Urothelium cell line (cell line): ENCODE data around the gene PBX2.

Experiments used
- DNase-seq: peaks from one replicate; pipeline ENCODE4 v3.0.0; 2011; ENCODE audit warnings: low spot score, mixed read lengths
- FAIRE-seq: peaks from 2 replicates; lab custom pipeline; 2011; peaks lifted over from hg19 to GRCh38; lab: Jason Lieb, UNC

Gene PBX2

DNA sequence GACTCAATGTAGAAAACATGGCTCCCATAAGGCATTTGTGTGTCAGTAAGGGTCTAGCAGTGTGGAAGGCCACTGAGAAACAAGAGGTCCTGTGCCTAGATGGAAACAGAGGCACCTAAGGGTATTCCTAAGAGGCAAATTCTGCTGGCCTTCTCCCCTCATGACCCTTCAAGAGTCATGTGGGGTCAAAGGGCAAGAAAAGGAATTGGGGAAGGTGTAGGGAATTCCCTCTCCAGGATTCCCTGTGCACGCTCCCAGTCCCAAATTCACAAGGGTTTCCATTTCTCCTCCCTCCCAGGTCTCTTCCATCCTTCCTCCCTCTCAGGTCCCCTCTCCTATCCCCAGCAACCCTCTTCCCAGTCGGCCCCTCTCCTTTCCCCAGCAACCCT is 14.7 kb downstream of the PBX2 start:
- FAIRE-seq (no peak), DNase-seq (no peak)

DNA sequence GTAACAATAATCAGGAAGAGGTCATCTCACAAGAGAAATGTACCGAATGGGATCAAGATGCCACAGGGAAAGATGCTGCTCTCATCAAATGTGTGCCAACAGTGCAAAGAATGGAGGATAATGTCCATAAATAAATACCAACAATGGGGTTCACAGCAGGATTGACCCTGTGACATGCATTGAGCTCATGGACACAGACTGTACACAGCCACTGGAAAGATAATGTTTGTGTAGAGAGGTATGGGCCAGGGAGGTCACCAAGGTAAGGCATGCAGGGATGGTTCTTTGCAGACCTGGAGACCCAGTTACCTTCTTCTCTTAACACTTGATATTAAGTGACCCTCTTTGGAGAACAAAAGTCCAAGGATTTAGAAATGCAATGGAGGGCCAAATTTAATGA is 15.6 kb downstream of the PBX2 start:
- FAIRE-seq, result no peak
- no peak for DNase-seq

DNA sequence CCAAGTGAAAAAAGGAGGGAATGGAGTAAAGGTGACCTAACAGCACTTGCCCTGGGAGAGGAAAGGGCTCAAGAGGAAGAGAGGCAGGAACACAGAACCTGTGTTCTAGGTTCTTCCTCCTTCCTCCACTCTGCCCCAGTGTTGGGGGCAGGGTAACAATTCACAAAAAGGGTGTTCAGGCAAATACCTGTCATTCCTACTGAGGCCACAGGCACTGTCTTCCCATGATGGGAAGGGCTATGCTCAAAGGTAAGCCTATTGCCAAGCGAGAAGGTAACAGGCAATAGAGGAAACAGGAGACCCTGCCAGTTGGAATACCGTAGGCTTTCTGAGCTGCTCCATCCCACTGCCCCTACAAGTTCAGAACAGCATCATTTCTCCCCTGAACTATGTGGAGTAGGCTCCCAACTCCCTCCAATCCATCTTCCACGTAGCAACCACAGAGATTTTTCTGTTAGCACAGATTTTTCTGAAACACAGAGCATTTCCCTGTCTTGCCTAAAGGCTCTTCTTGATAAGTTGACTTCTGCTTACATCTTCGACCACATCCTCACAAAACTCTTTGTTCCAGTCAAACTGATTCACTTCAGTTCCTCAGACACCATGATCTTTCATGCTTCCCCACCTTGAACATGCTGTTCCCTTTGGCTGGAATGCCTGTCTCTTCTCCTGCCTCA is 16.8 kb downstream of the PBX2 start:
- no peak for FAIRE-seq
- DNase-seq, result no peak

DNA sequence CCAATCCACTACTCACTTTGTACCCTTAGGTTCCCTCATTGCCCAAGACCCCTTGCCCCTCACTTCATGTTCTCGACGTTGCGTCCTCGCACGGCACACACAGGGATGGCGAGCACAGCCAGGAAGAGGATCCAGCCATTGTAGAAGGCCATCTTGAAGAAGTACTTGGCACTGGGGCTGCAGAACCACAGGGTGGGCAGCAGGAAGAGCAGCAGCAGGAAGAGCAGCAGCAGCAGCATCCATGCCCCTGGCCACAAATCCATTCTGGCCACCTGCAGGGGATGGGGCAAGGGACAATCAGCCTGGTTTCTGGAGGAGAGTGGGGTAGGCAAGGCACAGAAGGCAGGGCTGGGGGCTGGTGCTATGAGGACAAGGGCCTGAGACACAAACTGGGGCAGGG is 18.8 kb downstream of the PBX2 start:
- no peak for FAIRE-seq
- no peak for DNase-seq

DNA sequence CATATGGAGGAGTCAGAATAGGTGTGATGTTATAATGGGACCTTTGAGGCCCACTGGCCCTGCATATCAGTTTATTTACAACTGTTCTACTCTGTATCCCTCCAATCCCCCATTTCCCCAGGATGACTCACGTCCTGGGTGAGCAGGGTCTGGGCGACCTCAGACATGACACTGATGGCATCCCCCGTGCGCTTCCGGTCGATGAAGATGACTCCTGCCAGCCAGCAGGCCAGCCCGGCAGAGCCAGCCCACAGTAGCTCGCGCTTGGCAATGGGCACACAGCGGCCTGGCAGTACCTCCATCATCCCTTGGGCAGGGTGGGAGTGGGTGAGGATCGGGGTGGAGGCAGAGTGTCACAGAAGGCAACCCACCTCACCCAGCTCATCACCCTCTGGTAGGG is 19.7 kb downstream of the PBX2 start:
- no peak for DNase-seq
- no peak for FAIRE-seq

DNA sequence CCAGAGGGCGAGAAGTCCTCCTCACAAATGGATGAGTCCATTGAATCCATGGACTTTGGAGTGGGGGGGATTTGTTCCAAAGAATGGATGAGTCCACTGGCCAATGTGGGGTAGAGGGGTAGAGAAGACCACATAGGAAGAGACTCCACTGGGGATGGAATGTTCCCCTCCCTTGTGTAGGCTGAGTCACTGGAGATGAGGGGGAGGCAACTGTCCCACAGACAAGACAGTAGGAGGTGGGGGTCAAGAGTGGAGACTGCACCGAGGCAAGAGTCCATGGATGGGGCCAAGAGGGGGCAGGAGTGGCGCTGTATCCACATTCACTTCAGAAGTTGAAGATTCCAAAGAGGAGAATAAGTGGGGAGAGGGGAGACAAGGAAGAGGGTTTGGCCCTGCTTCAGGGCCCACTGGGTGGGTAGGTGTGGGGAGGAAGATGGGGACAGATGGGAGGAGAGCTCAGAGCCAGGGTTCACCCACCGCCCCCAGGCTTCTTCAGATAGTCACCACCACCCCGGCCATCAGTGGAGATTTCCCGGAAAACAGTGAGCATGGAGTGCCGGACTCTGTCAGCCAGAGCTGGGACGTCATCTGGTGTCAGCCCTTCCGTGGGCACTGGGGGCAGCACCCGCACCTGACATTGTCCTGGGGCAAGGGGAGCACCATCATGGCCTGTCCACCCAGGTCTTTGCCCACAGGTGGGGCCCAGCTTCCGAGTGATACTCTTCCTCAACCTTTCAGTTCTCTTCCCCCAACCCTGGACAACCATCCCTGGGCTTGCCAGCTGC is 21.0 kb downstream of the PBX2 start:
- DNase-seq, result no peak
- no peak for FAIRE-seq

DNA sequence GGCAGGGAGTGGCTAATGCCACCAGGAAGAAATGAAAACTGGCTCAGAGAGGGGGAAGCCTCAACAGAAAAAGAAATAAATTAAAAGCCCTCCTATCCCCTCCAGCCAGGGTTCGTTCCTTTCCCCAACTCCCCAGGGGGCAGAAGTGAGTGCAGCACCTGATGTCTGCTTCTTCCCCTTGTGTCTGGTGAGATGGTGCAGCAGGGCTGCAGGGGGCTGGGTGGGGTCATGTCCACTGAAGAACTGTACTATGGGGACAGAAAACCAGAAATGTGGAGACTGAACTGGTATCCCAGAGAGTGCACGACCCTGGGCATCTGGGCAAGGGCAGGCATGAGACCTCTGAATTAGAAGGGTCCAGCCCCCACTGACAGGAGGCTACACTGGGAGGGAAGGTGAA is 21.7 kb downstream of the PBX2 start:
- FAIRE-seq (no peak), DNase-seq (no peak)

DNA sequence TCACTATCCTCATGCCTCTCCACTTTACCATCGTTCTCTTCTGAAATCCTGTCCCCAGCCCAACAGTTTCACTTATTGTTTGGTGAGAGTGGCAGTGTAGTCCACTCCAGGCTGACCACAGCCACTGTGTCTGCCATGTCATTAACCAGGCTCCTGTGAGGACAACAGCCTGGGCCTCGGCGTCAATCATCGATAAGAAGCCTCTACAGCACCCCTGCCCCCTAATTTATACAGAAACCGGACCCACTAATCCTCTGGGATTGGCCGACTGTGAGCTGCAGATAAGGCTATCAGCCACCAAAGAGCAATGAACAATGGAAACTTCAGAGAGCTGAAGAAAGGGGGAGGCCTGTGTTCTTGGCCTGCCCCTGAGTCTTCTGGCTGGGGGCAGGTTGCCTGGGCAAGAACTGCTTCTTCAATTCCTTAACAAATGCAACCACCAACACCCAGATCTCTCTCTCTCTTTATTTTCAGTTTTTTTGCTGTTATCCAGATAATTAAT is 22.2 kb downstream of the PBX2 start:
- DNase-seq (no peak), FAIRE-seq (no peak)

DNA sequence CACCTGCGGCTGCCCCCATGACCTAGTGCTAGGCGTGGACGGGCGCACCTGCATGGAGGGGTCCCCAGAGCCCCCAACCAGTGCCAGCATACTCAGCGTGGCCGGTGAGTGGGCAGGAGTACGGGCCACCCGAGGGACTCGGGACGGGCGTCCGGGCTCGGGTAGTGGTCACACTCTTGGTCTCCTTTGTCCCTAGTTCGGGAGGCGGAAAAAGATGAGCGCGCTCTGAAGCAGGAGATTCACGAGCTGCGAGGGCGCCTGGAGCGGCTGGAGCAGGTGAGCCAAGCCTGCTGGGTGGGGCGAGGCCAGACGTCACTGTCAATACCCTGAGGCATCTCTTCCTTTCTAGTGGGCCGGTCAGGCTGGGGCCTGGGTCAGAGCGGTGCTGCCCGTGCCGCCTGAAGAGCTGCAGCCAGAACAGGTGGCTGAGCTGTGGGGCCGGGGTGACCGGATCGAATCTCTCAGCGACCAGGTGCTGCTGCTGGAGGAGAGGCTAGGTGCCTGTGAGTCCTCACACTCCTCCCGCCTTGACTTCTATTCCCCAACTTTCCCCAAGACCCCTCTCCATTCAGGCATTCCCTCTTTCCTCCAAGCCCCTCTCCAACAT is 22.7 kb downstream of the PBX2 start:
- DNase-seq (no peak), FAIRE-seq (no peak)

DNA sequence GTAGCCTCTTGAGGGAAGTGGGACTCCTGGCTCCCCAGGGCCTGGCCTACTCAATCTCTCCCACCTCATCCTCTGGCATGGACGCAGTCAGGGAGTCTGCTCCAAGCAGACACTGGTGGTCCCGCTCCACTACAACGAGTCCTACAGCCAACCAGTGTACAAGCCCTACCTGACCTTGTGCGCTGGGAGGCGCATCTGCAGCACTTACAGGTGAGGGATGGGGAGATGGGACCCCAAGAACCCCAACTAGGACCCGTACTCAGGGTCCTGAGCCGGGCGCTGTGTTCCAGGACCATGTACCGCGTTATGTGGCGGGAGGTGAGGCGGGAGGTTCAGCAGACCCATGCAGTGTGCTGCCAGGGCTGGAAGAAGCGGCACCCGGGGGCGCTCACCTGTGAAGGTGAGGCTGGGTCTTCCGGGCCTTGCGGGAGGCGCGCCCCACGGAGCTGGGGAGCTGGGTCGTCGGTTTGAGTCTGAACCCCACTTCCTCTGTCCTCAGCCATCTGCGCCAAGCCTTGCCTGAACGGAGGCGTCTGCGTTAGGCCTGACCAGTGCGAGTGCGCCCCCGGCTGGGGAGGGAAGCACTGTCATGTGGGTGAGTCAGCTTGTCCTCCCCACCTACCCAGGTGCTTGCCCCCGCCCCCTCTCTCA is 23.5 kb downstream of the PBX2 start:
- no peak for DNase-seq
- no peak for FAIRE-seq

DNA sequence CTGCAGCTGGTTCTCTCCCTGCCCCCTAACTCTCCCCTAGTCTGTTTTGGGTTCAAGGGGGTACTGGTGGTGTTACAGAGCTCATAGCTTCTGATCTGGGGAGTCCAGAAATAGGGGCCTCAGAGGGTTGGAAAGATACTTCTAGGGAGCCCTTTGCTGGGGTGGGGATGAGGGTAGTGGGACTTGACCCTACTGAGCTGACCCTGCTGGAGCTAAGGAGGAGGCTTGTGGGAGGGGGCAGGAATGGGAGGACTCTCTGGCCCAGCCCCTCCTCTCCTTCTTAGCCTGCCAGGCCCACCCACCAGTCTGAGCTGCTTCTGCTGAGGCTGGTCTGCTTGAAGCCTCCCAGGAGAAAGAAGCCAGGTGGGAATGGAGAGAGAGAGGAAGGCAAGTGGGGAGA is 25.7 kb downstream of the PBX2 start, which contains the start of gene EGFL8:
TSS of gene EGFL8 (plus strand) at position 301 of the 400 bp plus-strand sequence. CDS start 1,571 bp downstream, outside the sequence.
- FAIRE-seq, result no peak

DNA sequence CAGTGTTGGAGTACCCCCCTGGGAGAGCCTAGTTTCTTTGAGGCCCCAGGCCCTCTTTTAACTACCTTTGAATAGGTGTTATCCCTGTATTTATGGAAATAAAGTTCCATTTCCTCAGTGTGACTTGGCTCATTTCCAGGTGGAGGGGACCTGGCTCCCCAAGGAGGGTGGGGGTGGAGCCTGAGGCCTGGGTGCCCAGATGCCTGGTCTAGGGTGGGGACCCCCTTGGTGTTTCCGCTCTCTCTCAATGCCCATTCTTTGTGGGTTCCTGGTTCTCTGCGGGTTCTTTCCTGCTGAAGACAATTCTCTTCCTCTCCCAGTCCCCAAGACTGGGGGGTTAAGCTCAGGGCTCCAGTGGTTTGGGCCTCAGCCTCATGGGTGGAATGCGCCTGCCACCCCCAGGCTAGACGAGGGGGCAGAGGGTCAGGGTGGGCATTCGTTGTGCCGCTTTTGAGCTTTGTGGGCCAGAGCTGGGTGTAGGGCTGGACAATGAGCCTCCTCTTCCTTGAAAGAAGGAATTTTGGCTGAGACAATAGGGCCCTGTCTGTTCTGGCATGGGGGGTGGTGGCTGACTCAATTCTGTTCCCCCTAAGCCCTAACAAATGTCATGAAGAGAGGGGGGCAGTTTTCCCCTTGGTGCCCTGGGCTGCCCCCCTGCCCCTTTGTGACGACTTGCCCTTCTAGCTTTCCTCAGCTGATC is 26.3 kb downstream of the PBX2 start:
- no peak for FAIRE-seq
- DNase-seq, result no peak

More for the DNA sequence above, 25.7 kb downstream of the PBX2 start, which contains the start of gene EGFL8:
- no peak for DNase-seq

DNA sequence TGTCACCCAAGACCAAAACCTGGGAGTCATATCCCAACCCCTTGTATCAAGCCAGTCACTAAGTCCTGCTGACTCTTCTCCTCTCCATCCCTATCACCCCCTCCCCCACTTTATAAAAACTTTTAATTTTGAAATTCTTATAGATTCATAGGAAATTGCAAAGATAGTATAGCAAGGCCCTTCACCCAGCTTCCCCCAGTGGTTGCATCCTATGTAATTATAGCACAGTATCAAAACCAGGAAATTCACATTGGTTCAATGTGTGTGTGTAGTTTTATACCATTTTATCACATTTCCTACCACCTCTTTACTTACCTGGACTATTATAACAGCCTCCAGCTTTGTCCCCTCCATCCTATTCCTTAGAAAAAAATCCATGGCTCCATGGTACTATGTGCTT is 31.9 kb downstream of the PBX2 start:
- FAIRE-seq, result no peak
- no peak for DNase-seq

DNA sequence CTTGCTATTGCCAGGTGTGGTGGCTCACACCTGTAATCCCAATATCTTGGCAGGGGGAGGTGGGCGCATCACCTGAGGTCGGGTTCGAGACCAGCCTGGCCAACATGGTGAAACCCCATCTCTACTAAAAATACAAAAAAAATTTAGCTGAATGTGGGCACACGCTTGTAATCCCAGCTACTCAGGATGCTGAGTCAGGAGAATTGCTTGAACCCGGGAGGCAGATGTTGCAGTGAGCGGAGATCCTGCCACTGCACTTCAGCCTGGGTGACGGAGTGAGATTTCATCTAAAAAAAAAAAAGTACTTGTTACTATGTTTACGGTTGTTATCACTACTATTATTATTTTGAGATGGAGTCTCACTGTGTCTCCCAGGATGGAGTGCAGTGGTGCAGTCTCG is 33.1 kb downstream of the PBX2 start:
- DNase-seq (no peak), FAIRE-seq (no peak)

DNA sequence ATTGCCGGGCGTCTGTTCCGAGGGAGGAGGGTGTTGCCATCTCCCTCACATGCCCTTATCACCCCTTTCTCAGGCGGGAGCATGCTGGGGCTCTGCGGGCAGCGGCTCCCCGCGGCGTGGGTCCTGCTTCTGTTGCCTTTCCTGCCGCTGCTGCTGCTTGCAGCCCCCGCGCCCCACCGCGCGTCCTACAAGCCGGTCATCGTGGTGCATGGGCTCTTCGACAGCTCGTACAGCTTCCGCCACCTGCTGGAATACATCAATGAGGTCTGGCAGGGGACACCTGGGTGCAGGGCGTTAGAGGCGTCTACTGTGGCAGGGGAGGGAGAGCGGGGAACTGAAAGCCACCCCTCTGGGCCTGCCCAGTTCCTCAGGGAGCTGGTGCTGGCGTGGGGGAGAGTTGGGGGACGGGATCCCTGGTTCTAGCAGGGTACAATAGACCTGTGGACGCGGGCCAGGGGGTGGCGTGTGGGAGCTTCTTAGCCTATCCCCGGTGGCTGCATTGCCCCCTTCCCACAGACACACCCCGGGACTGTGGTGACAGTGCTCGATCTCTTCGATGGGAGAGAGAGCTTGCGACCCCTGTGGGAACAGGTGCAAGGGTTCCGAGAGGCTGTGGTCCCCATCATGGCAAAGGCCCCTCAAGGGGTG is 35.4 kb downstream of the PBX2 start:
- FAIRE-seq, result peak; percentile 44
- peak; percentile 74 for DNase-seq

DNA sequence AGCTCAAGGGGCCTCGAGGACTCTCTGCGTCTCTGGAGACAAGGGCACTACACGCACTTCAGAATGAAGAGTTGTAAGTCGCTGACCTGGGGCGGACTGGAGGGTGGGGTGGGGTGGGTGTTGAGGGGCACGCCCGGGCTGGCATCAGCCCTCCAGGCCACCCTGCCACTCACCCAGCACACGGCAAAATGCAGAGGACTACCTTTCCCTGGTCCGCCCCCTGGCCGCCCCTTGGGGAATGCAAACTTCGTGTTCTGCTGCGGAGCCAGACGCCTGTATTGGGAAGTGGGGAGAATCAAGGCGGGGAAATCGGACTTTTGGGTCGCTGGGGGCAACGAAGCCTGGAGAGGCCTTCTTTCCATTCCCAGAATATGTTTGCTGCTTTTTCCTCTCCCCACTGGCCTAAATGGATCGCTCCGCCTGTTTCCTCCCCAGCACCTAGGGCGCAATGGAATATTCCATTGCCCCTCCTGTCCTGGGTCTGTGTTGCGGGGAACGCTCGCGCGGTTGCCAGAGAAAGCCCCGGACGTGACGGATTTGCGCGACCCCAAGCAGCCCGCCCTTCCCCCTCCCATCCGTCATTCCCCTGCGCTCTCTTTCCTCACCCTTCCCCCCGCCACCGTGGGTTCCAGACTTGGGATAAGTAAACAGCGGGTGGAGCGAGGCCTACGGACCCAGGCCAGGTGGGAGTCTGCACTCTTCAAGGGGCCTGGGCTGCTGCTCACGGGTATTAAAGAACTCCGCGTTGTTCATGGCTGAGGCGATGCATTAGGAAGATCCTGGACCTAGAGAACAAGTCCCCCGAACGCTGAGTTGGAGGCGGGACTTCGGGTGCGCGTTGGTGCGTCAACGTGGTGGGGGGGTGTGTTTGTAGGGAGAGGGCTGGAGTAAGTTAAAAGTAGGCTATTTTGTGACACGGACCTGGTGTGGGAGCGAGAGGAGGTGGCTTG is 36.2 kb downstream of the PBX2 start, which contains the start of gene PPT2:
TSS of gene PPT2 (plus strand) at position 578 of the 950 bp plus-strand sequence. CDS start 454 bp downstream, outside the sequence.
- peak; percentile 83 for FAIRE-seq

DNA sequence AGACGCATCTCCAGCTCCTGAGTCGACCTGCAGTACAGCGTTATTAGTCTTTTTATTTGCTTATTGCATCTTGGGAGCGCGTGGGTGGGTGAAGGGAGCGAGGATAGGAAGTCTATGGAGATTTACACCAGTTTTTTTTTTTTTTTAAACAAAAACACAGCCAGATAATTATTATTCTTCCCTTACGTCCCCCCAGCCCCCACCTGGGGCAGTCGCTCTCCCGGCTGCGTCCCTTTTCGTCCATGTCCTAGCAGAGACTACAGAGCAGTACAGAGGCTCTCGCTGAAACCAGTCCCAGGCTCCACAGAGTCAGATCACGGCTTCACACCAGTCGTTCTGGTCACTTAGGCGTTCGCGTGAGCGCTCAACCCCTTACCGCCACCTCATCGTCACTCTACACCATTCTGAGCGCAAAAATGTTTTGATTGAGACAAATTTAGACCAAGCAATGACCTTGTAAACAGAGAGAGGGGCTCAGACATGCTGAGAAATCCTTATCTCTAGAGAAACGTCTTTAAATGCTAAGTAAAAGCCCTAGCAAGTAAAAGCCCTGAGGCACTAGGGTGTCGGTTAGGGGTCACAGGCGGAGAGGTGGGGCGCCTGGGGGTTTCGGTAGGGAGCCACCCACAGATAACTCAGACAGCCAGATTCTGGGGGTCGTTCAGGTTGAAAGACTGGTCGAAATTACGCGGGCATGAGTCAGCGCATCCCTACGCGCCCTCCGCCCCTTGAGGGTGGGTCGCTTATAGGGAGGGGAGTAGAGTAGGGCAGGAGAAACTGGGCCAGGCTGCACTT is 37.0 kb downstream of the PBX2 start:
- FAIRE-seq, result no peak
- no peak for DNase-seq

More for the DNA sequence above, 36.2 kb downstream of the PBX2 start, which contains the start of gene PPT2:
- DNase-seq, result peak; percentile 89
